SH-SY5Y (cell line): ENCODE results near the gene SLC7A6.

Experiments
- GATA2 ChIP-seq: IDR thresholded peaks from 2 replicates; pipeline ENCODE4 v1.6.1; 2011; ENCODE audit warnings: mild to moderate bottlenecking, low read depth, low read length
- GATA3 ChIP-seq: IDR thresholded peaks from 2 replicates; pipeline ENCODE4 v1.6.1; 2011; ENCODE audit warnings: low read depth, mild to moderate bottlenecking, low read length, moderate library complexity

- TF ChIP-seq GATA3: no peak
- no peak for TF ChIP-seq GATA2
Observed at GRCh38 chr16:68283346-68283745, 19.0 kb downstream of the SLC7A6 start.
